Chondrocyte (in vitro differentiated cells): ENCODE measurements around the gene F2RL1. TPM values are rescaled to one million over a fixed set of nuclear protein-coding genes. Genes with fewer than 3 reads are reported as not detected.

Experiments used
- DNase-seq: peaks from one replicate; pipeline ENCODE4 v3.0.0; 2021; ENCODE audit warnings: mixed read lengths, low spot score
- H3K27ac Mint-ChIP-seq: one replicate; pipeline ENCODE4 v1.8.0; 2021; ENCODE audit warnings: mild to moderate bottlenecking, moderate library complexity, mixed read lengths; ENCODE audit not compliant: unreplicated experiment
- H3K27me3 Mint-ChIP-seq: 2 replicates; pipeline ENCODE4 v1.8.0; 2021; ENCODE audit warnings: low read depth, mixed read lengths
- H3K36me3 Mint-ChIP-seq: 2 replicates; pipeline ENCODE4 v1.8.0; 2021; ENCODE audit warnings: low read depth, mixed read lengths
- H3K4me1 Mint-ChIP-seq: 2 replicates; pipeline ENCODE4 v1.8.0; 2021; ENCODE audit warnings: low read depth, mild to moderate bottlenecking, mixed read lengths
- H3K4me3 Mint-ChIP-seq: one replicate; pipeline ENCODE4 v1.8.0; 2021; ENCODE audit warnings: mild to moderate bottlenecking, moderate library complexity, mixed read lengths; ENCODE audit not compliant: unreplicated experiment
- H3K9me3 Mint-ChIP-seq: 2 replicates; pipeline ENCODE4 v1.8.0; 2021; ENCODE audit warnings: low read depth, mixed read lengths
- total RNA-seq: library from RNA; stranded (reverse); gene quantifications from 3 replicates; pipeline ENCODE4 v1.2.1, GENCODE V29; 2021
- TF ChIP-seq, protein P1 (sequence below): fragments of 200-600 bp; sonication (generic); IDR thresholded peaks from 2 replicates; pipeline ENCODE4 v1.5.0; 2021; ENCODE audit warnings: antibody characterized with exemption, mild to moderate bottlenecking, moderate library complexity

Gene F2RL1
- total RNA-seq, 1 donor from 2014 or later, result 1.2 TPM

GRCh38 chr5:76831110-76831452 is 12.3 kb downstream of the F2RL1 start:
- no peak overlapping the region for H3K4me3 Mint-ChIP-seq
- DNase-seq, result no peak
- TF ChIP-seq, protein P1, sequence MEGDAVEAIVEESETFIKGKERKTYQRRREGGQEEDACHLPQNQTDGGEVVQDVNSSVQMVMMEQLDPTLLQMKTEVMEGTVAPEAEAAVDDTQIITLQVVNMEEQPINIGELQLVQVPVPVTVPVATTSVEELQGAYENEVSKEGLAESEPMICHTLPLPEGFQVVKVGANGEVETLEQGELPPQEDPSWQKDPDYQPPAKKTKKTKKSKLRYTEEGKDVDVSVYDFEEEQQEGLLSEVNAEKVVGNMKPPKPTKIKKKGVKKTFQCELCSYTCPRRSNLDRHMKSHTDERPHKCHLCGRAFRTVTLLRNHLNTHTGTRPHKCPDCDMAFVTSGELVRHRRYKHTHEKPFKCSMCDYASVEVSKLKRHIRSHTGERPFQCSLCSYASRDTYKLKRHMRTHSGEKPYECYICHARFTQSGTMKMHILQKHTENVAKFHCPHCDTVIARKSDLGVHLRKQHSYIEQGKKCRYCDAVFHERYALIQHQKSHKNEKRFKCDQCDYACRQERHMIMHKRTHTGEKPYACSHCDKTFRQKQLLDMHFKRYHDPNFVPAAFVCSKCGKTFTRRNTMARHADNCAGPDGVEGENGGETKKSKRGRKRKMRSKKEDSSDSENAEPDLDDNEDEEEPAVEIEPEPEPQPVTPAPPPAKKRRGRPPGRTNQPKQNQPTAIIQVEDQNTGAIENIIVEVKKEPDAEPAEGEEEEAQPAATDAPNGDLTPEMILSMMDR, result no peak

DNA sequence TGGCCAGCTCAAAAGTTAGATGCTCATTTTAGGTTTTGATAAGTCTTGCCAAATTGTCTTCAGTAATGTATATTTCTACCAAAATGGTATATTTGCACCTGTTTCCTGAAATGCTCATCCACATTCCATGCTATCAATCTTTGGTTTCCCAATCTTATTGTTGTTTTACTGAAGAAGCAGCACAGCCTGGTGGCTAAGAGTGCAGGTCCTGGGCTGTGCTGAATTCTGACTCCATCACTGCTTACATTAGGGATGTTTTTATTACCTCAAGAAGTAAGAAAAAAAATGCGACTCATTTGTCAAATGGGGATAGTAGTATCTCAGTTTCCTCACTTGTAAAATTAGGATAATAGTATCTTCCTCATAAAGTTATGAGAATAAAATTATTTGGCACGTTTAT is 17.4 kb downstream of the F2RL1 start:
- DNase-seq, result no peak
- no peaks in the 10 kb centered on the region for H3K9me3 Mint-ChIP-seq
- TF ChIP-seq, protein P1, result peak; percentile 37
- no peaks in the 10 kb centered on the region for H3K36me3 Mint-ChIP-seq
- H3K4me1 Mint-ChIP-seq, result peaks cover 24% of the 10 kb centered on the region
- H3K27ac Mint-ChIP-seq, result no peak overlapping the region
- H3K27me3 Mint-ChIP-seq, result no peaks in the 10 kb centered on the region
- no peak overlapping the region for H3K4me3 Mint-ChIP-seq

More at GRCh38 chr5:76831110-76831452, 12.3 kb downstream of the F2RL1 start:
- Mint-ChIP-seq H3K9me3 (no peaks in the 10 kb centered on the region), H3K27me3 (no peaks in the 10 kb centered on the region), H3K27ac (peak overlapping the region; percentile 87), H3K4me1 (peaks cover 15% of the 10 kb centered on the region), H3K36me3 (no peaks in the 10 kb centered on the region)

DNA sequence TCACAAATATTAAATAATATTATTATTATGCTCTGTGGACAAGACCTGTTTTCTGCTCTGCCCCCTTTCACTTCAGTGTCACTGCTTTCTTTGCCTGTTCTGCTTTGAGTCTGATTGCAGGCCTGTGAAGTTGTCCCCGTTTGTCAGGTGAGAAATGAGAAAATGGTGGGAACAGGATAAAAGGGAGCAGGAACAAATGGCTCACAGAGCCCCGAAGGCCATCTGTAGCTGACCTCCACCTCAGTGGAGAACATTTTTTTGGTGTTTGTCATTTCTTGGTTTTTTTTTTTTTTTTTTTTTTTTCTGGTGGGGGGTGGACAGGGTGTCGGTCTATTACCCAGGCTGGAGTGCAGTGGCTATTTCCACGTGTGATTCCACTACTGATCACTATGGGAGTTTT is 17.8 kb downstream of the F2RL1 start:
- TF ChIP-seq, protein P1, result no peak

DNA sequence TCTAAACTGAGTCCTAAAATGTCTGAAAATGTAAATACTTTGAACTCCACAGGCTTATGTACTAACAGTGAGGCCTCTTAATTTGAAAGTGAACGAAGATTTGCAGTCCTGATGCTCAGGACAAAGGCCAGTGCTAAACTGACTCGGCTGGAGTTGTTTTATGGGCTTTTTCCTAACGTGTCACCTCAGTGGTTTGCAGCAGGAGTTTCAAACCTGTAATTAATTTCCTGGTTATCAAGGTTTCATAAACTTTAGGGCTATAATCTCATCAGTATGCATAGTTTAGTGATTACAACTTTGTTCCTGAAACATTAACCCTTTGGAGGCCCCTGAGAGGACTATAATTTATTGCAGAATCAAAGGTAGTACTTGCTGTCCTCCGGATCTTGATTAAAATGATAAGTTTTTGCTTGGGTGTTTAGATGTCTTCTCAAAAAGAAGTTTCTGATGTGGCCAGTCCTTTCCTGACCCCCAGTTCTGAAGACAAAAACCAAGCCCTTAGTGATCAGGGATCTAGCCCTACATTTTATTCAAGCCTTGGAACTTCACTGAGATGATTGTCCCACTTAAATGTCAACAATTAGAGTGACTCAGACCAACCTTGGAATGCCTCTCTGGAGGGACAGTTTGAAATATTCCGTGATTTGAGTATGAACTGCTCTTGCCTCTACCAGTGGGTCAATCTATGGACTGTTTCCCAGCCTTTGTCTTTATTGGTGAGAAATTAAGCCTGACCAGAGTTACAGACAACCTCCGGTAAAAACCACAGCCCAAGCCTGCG is 19.8 kb downstream of the F2RL1 start:
- TF ChIP-seq, protein P1, result no peak
- Mint-ChIP-seq H3K27me3 (no peaks in the 10 kb centered on the region), H3K9me3 (no peaks in the 10 kb centered on the region), H3K27ac (no peak overlapping the region), H3K36me3 (no peaks in the 10 kb centered on the region), H3K4me3 (no peak overlapping the region), H3K4me1 (peaks cover 21% of the 10 kb centered on the region)
- no peak for DNase-seq

More for the DNA sequence above, 17.8 kb downstream of the F2RL1 start:
- Mint-ChIP-seq H3K36me3 (no peaks in the 10 kb centered on the region), H3K27ac (no peak overlapping the region), H3K27me3 (no peaks in the 10 kb centered on the region), H3K4me3 (no peak overlapping the region), H3K9me3 (no peaks in the 10 kb centered on the region), H3K4me1 (peaks cover 21% of the 10 kb centered on the region)
- DNase-seq, result no peak

DNA sequence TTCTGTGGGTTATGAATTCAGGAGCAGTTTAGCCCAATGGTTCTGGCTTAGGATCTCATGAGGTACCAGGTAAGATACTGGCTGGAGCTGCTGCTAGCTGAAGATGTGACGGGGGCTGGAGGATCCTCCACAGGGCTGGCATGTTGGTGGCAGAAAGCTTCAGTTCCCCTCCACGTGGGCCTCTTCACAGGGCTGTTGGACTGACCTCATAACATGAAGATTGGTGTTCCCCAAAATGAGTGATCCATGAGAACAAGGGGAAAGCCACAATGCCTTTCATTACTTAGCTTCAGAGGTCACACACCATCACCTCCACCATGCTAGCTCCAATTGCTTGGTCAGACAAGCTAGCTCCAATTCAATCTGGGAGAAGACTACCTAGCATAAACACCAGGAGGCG is 22.5 kb downstream of the F2RL1 start:
- peaks cover 21% of the 10 kb centered on the region for H3K4me1 Mint-ChIP-seq
- no peak overlapping the region for H3K4me3 Mint-ChIP-seq
- DNase-seq, result no peak
- TF ChIP-seq, protein P1, result no peak
- no peaks in the 10 kb centered on the region for H3K9me3 Mint-ChIP-seq
- H3K36me3 Mint-ChIP-seq, result no peaks in the 10 kb centered on the region
- no peaks in the 10 kb centered on the region for H3K27me3 Mint-ChIP-seq
- H3K27ac Mint-ChIP-seq, result no peak overlapping the region
